Stimulated activated naive CD8-positive, alpha-beta T cell treated with anti-CD3 and anti-CD28 coated beads, Interleukin-15, Interleukin-2, amounts not matched to agents 100 ng/mL and 50 ng/mL, for 24 hours (primary cell): ENCODE results near the gene CYTH1.

ENCODE experiments used
- H3K27ac Mint-ChIP-seq: one replicate; pipeline ENCODE4 v1.8.0; 2021; ENCODE audit warnings: mild to moderate bottlenecking, mixed read lengths
- H3K27me3 Mint-ChIP-seq: one replicate; pipeline ENCODE4 v1.8.0; 2021; ENCODE audit warnings: mixed read lengths
- H3K36me3 Mint-ChIP-seq: one replicate; pipeline ENCODE4 v1.8.0; 2021; ENCODE audit warnings: low read depth, mixed read lengths
- H3K4me1 Mint-ChIP-seq: one replicate; pipeline ENCODE4 v1.8.0; 2021; ENCODE audit warnings: low read depth, mixed read lengths
- H3K4me3 Mint-ChIP-seq: one replicate; pipeline ENCODE4 v1.8.0; 2021; ENCODE audit warnings: mild to moderate bottlenecking, mixed read lengths
- H3K9me3 Mint-ChIP-seq: one replicate; pipeline ENCODE4 v1.8.0; 2021; ENCODE audit warnings: mixed read lengths

CYTH1 gene

GRCh38 chr17:78716814-78717393 lies 65.2 kb downstream of the CYTH1 start:
- Mint-ChIP-seq H3K27me3 (no peaks in the 10 kb centered on the region), H3K4me3 (peak overlapping the region; percentile 61), H3K36me3 (no peaks in the 10 kb centered on the region), H3K9me3 (no peaks in the 10 kb centered on the region), H3K27ac (peak overlapping the region; percentile 97), H3K4me1 (peaks cover 98% of the 10 kb centered on the region)

- no peaks in the 10 kb centered on the region for H3K9me3 Mint-ChIP-seq
- peak overlapping the region; percentile 97 for H3K27ac Mint-ChIP-seq
- peaks cover 98% of the 10 kb centered on the region for H3K4me1 Mint-ChIP-seq
- no peaks in the 10 kb centered on the region for H3K27me3 Mint-ChIP-seq
- H3K4me3 Mint-ChIP-seq: peak overlapping the region; percentile 61
- no peaks in the 10 kb centered on the region for H3K36me3 Mint-ChIP-seq
Observed at GRCh38 chr17:78716292-78716691, 65.8 kb downstream of the CYTH1 start.

GRCh38 chr17:78715876-78716275 lies 66.2 kb downstream of the CYTH1 start:
- no peaks in the 10 kb centered on the region for H3K36me3 Mint-ChIP-seq
- no peaks in the 10 kb centered on the region for H3K9me3 Mint-ChIP-seq
- no peaks in the 10 kb centered on the region for H3K27me3 Mint-ChIP-seq
- H3K27ac Mint-ChIP-seq: peak overlapping the region; percentile 97
- H3K4me1 Mint-ChIP-seq: peaks cover 96% of the 10 kb centered on the region
- peak overlapping the region; percentile 81 for H3K4me3 Mint-ChIP-seq

- Mint-ChIP-seq H3K36me3 (no peaks in the 10 kb centered on the region), H3K4me1 (peaks cover 96% of the 10 kb centered on the region), H3K9me3 (no peaks in the 10 kb centered on the region), H3K4me3 (peak overlapping the region; percentile 81), H3K27me3 (no peaks in the 10 kb centered on the region), H3K27ac (peak overlapping the region; percentile 97)
Observed at GRCh38 chr17:78715000-78715771, 66.9 kb downstream of the CYTH1 start.

GRCh38 chr17:78714534-78714933 lies 67.5 kb downstream of the CYTH1 start:
- Mint-ChIP-seq H3K4me1 (peaks cover 96% of the 10 kb centered on the region), H3K4me3 (peak overlapping the region; percentile 53), H3K36me3 (no peaks in the 10 kb centered on the region), H3K9me3 (no peaks in the 10 kb centered on the region), H3K27ac (peak overlapping the region; percentile 97), H3K27me3 (no peaks in the 10 kb centered on the region)

GRCh38 chr17:78712043-78712442 lies 70.0 kb downstream of the CYTH1 start:
- Mint-ChIP-seq H3K4me3 (no peak overlapping the region), H3K27me3 (no peaks in the 10 kb centered on the region), H3K27ac (peak overlapping the region; percentile 8), H3K36me3 (peaks cover 17% of the 10 kb centered on the region), H3K4me1 (peaks cover 87% of the 10 kb centered on the region), H3K9me3 (no peaks in the 10 kb centered on the region)

- Mint-ChIP-seq H3K27me3 (no peaks in the 10 kb centered on the region), H3K4me3 (no peak overlapping the region), H3K9me3 (no peaks in the 10 kb centered on the region), H3K27ac (peak overlapping the region; percentile 89), H3K36me3 (peaks cover 28% of the 10 kb centered on the region), H3K4me1 (peaks cover 75% of the 10 kb centered on the region)
Observed at GRCh38 chr17:78710607-78711006, 71.5 kb downstream of the CYTH1 start.

- Mint-ChIP-seq H3K4me3 (peak overlapping the region; percentile 44), H3K36me3 (peaks cover 35% of the 10 kb centered on the region), H3K27me3 (no peaks in the 10 kb centered on the region), H3K4me1 (peaks cover 75% of the 10 kb centered on the region), H3K27ac (peak overlapping the region; percentile 89), H3K9me3 (no peaks in the 10 kb centered on the region)
Observed at GRCh38 chr17:78709751-78710181, 72.3 kb downstream of the CYTH1 start.

GRCh38 chr17:78709119-78709681 lies 72.9 kb downstream of the CYTH1 start:
- Mint-ChIP-seq H3K4me1 (peaks cover 75% of the 10 kb centered on the region), H3K27ac (peak overlapping the region; percentile 89), H3K4me3 (peak overlapping the region; percentile 44), H3K36me3 (peaks cover 35% of the 10 kb centered on the region), H3K27me3 (no peaks in the 10 kb centered on the region), H3K9me3 (no peaks in the 10 kb centered on the region)

- peak overlapping the region; percentile 58 for H3K4me3 Mint-ChIP-seq
- no peaks in the 10 kb centered on the region for H3K9me3 Mint-ChIP-seq
- H3K27ac Mint-ChIP-seq: peak overlapping the region; percentile 89
- peaks cover 37% of the 10 kb centered on the region for H3K36me3 Mint-ChIP-seq
- no peaks in the 10 kb centered on the region for H3K27me3 Mint-ChIP-seq
- peaks cover 69% of the 10 kb centered on the region for H3K4me1 Mint-ChIP-seq
Observed at GRCh38 chr17:78708510-78708973, 73.5 kb downstream of the CYTH1 start.

GRCh38 chr17:78707923-78708322 lies 74.2 kb downstream of the CYTH1 start:
- Mint-ChIP-seq H3K4me3 (no peak overlapping the region), H3K27me3 (no peaks in the 10 kb centered on the region), H3K4me1 (peaks cover 65% of the 10 kb centered on the region), H3K9me3 (no peaks in the 10 kb centered on the region), H3K36me3 (peaks cover 41% of the 10 kb centered on the region), H3K27ac (no peak overlapping the region)

GRCh38 chr17:78707016-78707415 lies 75.1 kb downstream of the CYTH1 start:
- Mint-ChIP-seq H3K27me3 (no peaks in the 10 kb centered on the region), H3K27ac (peak overlapping the region; percentile 37), H3K9me3 (no peaks in the 10 kb centered on the region), H3K36me3 (peaks cover 46% of the 10 kb centered on the region), H3K4me1 (peaks cover 58% of the 10 kb centered on the region), H3K4me3 (no peak overlapping the region)

GRCh38 chr17:78706271-78706915 lies 75.7 kb downstream of the CYTH1 start:
- no peak overlapping the region for H3K4me3 Mint-ChIP-seq
- no peaks in the 10 kb centered on the region for H3K9me3 Mint-ChIP-seq
- peaks cover 52% of the 10 kb centered on the region for H3K4me1 Mint-ChIP-seq
- H3K27me3 Mint-ChIP-seq: no peaks in the 10 kb centered on the region
- no peak overlapping the region for H3K27ac Mint-ChIP-seq
- H3K36me3 Mint-ChIP-seq: peaks cover 49% of the 10 kb centered on the region

- peak overlapping the region; percentile 77 for H3K27ac Mint-ChIP-seq
- no peaks in the 10 kb centered on the region for H3K27me3 Mint-ChIP-seq
- H3K4me3 Mint-ChIP-seq: no peak overlapping the region
- H3K9me3 Mint-ChIP-seq: no peaks in the 10 kb centered on the region
- H3K36me3 Mint-ChIP-seq: peaks cover 58% of the 10 kb centered on the region
- H3K4me1 Mint-ChIP-seq: peaks cover 41% of the 10 kb centered on the region
Observed at GRCh38 chr17:78705071-78705470, 77.0 kb downstream of the CYTH1 start.

- peaks cover 63% of the 10 kb centered on the region for H3K36me3 Mint-ChIP-seq
Observed at GRCh38 chr17:78704594-78704993, 77.5 kb downstream of the CYTH1 start.

More at GRCh38 chr17:78704594-78704993, 77.5 kb downstream of the CYTH1 start:
- Mint-ChIP-seq H3K27me3 (no peaks in the 10 kb centered on the region), H3K9me3 (no peaks in the 10 kb centered on the region), H3K4me3 (no peak overlapping the region), H3K27ac (peak overlapping the region; percentile 77), H3K4me1 (peaks cover 36% of the 10 kb centered on the region)
